HG03354 (cell line): ENCODE measurements around the gene ZSCAN16.

Experiments
- ATAC-seq: cut with Tn5 transposase; IDR thresholded peaks from one replicate; pipeline ENCODE4 v1.9.1; 2021; ENCODE audit warnings: mild to moderate bottlenecking; ENCODE audit not compliant: unreplicated experiment, poor library complexity, severe bottlenecking

Gene ZSCAN16

DNA sequence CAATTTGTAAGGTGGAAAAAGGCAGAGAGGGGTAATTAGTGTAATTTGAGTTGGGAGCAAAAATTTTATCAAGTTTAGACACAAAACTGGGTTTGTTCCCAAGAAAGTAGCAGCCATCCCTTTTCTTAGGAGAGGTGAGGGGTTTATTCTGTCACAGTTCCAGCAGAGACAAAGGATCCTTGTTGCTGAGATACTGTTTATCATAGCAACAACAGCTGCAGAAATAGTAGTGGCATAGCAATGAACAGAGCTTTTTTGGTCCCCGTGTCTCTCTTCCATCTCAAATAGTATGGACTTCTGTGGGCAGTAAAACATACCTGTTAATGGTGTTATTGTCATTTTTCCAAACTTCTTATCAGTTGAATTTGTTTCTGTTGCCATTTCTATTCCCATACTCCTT lies 41.2 kb downstream of the ZSCAN16 start:
- ATAC-seq: no peak

DNA sequence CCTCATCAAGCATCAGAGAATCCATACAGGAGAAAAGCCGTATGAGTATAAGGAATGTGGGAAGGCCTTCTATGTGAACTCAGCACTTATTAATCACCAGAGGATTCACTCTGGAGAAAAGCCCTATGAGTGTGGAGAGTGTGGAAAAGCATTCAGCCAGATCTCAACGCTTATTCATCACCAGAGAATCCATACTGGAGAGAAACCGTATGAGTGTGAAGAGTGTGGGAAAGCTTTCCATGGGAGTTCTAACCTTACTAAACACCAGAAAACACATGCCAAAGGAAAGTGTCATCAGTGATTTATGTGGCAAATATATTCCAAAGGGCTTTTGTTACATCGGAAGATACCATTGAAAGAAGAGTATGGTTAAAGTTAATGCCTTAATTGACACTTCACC lies 42.7 kb downstream of the ZSCAN16 start:
- no peak for ATAC-seq

DNA sequence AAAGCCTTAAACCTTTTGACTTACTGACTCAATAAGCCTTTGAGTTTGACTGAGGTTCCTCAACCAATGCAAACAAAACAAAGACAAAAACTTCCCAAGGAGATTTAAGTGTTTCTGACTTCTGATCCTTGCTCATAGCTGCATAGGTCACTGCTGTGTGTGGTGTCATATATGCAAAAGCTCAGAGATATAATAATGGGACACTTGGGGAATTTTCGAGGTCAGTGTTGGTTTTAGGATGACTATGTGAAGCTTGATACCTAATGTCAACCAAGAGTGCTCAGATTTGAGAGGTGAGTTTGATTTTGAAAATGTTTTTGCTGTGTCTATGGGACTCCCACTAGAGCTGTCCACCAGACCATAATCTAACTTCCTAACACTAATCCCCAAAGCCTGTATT lies 43.5 kb downstream of the ZSCAN16 start:
- no peak for ATAC-seq

DNA sequence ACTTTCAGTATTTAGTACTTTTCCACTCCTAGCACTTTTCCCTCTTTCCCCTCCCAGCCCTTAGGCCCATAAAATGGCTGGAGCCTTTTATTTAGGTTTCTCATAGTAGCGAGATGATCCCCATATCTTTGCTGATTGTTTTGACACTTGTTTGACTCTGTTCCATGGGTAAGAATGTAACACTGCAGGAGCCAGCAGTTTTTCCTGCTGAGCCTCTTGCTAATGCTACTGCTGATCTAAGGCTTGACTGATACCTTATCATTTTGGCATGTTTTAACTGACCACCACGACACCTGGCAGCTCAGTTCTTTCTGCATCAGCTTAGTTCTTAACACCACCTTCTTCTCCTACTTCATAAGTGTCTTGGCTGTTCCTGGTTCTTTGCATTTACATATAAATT lies 46.9 kb downstream of the ZSCAN16 start:
- ATAC-seq: no peak

DNA sequence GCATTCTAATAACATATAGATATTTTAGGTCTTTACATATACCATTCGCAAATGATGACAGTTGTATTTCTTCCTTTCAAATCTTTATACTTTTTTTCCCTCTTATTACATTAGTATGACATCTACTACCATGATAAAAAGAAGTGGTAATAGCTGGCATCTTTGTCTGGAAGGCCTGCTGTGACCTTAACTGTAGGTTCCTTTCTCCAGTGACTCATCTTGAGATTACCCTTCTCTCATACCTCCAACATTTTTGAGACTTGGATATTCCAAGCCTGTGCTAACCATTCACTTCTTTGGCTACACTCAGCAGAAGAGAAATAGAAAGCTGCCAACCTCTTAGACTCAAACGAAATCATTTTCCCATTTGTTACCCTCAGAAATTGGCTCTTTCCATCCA lies 47.6 kb downstream of the ZSCAN16 start:
- no peak for ATAC-seq

DNA sequence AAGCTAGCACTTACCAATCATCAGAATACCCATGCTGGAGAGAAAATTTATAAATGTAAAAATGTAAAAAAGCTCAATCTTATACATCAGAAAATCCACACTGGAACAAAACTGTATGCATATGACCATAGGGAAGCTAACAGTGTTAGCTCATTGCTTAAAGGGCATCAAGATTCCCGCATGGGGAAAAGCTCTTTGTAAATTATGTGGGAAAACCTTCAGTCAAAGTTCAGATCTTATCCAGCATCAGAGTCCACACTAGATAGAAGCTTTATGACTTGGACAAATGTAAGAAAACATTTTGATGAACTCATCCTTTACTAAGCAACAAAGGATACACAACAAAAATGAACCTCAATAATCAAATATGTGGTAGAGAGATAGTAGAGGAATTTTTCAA lies 52.0 kb downstream of the ZSCAN16 start:
- ATAC-seq: no peak
